Left ventricle myocardium superior (tissue), 1 donor: ENCODE measurements around the gene HOXA13. TPM values are rescaled to one million over a fixed set of nuclear protein-coding genes. Genes with fewer than 3 reads are reported as not detected.

Source experiments
- ATAC-seq: fragments of 200-7000 bp; cut with Tn5 transposase; one replicate; pipeline ENCODE4 v1.9.1; 2020; ENCODE audit warnings: mild to moderate bottlenecking, moderate library complexity
- DNase-seq: peaks from one replicate; pipeline ENCODE4 v3.0.0-alpha.2; 2020
- intact Hi-C: fragments of 100-400 bp; cut with micrococcal nuclease; formaldehyde crosslinking; loops from one replicate; pipeline ENCODE4 v1.11.0; 2022
- total RNA-seq: library from RNA; stranded (reverse); fragmentation: NEBNext Ultra II Directional; extraction: Animal tissue kit (Norgen Biotek cat#: 25700); gene quantifications from one replicate; pipeline ENCODE4 v1.2.1, GENCODE V29; 2021
- donor health status: DM: no; HTN: yes; CAD: no; lungs with severe emphysema.

The HOXA13 gene
- total RNA-seq, 1 donor from 2014 or later, result not detected

DNA sequence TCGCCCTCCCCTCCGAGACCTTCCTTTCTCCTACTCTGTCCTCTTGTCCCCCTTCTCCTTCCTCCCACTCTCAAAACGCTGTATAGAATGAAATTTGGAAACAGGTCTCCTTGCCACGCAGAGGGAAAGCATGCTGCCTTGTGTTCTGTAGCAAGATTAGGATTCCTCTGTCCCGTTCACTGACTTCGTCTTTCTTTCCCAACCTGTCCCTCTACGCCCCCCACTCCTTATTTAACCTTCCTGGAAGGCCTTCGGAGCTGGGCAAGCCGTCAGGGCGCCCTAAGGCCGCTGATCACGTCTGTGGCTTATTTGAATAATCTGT lies 35.9 kb downstream of the HOXA13 start:
- intact Hi-C loops, result loop anchor here (5.0 to 10.0 kb wide), 2 partner anchors 482 to 789 kb away; no protein-coding TSS in a partner anchor

DNA sequence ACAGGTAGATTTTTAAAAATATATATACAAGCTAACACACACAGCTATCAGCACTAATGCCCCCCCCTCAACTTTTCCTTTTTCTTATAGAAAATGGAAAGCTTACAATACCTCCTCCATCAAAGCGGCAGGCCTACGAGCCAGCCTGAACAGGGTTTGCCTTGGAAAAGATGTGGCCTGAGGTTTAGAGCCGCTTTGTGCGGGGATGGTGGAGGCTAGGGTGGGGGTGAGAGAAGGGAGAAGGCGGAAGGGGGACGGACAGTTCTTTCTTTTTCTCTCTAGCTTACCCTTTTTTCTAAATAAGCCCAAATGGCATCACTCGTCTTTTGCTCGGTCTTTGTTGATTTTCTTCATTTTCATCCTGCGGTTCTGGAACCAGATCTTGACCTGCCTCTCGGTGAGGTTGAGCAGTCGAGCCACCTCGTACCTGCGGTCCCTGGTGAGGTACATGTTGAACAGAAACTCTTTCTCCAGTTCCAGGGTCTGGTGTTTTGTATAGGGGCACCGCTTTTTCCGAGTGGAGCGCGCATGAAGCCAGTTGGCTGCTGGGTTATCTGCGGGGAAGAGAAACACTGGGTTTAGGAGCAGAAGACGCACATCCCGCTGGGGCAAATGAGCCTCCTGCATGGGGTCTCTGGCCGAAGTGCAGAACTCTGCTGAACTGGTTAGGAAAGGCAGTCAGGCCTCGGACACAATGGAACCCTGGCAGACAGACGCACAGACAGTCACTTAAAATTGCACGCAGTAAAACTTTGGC lies 36.4 kb downstream of the HOXA13 start:
- intact Hi-C loops, result loop anchor here (5.0 to 10.0 kb wide), 2 partner anchors 481 to 789 kb away; no protein-coding TSS in a partner anchor
- DNase-seq (peak; percentile 7), ATAC-seq (no peak)

More for the DNA sequence above, 35.9 kb downstream of the HOXA13 start:
- DNase-seq (no peak), ATAC-seq (no peak)

DNA sequence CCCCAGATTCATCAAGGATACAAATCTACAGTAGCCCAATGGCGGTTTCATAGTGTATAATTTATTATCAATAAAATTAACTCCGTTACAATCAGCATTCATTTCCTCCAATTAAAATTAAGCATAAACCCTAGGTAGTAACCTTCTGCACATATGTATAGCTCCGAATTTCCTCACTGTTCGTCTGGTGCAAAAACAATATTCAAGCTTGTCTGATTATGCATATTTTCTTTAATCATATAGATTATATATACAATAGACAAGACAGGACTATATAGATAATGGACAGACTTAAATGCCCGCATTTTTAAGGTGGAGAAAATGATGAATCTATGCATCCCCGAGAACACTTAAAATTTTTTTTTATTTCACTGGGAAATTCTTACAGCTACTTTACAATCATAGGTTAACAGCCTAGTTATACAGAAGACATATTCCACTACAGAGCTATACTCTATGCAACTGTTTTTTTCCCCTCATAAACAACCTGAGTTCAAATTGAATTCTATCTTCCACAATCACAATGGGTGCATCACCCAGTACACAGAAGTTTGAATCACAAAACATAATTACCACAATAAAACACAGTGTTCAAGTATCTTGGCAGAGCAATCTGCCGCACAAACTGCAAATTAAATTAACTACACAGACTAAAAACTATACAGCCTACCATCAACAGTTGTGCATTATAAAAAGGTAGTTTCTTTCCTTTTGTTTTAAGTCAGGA lies 37.2 kb downstream of the HOXA13 start:
- ATAC-seq (no peak), DNase-seq (no peak)
- intact Hi-C loops, result loop anchor here (5.0 to 10.0 kb wide), 2 partner anchors 480 to 788 kb away; no protein-coding TSS in a partner anchor

DNA sequence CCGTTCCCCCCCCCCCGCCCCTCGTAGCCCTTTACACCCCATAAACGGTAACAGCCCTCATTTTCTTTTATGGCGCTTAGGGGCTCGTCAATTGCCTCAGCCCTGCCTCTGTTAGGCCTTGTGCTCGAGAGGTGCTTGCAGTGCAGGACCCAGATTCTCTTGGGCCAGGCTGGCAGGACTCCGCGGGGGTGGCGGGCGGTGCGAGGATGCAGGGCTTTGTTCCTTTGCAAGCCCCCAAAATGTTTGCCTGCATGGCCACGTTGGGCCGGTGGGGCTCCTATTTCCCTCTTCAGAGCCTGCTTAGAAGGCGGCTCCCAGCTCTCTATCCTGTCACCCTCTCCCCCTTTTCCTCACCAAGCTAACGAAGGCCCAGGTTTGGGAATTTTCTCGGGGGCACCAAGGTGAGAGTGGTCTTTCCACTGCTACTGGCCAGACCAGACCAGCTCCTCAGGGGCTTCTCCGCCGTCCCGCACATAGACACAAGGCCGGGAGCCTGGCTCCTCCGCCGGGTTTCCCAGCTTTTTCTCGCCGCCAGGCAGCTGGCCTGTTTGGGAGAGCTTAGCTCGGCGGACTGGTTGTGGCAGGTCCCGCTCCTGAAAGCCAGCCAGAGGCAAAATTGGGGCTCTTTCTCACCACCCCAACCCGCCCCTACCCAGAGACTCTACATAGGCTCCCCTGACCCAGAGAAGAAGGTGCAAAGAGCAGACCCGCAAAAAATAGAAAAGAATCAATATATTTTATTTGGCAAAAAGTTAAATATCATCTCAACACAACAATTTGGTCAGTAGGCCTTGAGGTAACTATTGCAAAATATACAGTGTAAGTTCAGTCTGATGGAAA lies 38.0 kb downstream of the HOXA13 start:
- intact Hi-C loops, result loop anchor here (5.0 to 10.0 kb wide), 2 partner anchors 480 to 787 kb away; no protein-coding TSS in a partner anchor
- DNase-seq (peak; percentile 24), ATAC-seq (no peak)

DNA sequence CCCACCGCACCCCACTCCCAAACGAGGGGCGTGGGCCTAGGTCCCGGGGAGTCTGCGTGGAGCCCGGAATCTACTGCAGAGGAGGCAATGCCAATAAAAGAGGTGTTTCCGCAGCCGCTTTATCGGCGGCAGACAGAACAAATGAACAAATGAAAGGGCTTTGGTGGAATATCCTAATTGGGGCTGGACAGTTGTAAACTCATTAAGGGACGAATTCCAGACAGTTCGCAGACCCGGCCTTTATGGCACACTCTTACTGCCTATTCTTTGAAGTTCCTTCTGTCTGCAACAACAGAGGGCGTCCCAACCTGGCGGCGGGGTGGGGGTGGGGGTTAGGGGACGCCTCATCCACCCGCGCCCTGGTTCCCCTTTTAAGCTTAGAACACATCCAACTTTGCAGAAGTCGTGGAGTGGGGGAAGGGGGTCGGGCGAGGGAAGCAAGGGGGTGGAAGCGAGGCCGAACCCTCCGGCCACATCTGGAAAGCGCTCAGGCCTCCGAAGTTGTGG lies 38.6 kb downstream of the HOXA13 start:
- ATAC-seq, result peak; percentile 49
- intact Hi-C loops, result loop anchor here (5.0 to 10.0 kb wide), 2 partner anchors 479 to 786 kb away; no protein-coding TSS in a partner anchor
- DNase-seq, result peak; percentile 50

DNA sequence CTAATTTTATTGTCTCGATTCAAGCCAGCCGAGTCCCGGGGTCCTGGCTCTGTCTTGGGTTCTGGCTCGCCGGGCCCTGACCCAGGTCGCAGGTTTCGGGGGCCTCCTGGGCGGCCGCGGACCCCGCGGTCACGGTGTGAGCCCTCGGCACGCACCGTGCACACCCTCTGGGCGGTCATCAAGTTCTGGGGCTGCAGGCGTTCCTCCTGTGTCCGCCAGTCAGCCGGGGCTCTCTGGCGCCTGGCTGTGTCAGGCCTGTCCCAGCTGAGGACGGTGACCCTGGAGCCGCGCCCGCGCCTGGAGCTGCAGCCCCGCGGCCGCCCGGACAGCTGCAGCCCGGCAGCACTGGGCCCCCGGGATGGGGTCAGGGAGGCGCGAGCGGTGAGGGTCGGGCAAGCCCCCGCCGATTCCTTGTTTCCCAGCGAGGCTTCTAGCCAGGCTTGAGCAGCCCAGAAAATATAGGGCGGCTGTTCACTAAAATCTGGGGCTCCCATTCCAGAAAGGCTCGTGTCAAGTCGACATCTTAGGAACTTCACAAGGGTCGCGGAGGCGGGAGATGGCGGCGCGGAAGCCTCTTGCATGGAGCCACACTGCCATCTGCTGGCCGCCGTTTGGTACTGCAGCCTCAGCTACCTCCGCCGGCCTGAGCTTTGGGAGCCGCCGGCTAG lies 39.2 kb downstream of the HOXA13 start:
- intact Hi-C loops, result loop anchor here (5.0 to 10.0 kb wide), 2 partner anchors 478 to 786 kb away; no protein-coding TSS in a partner anchor
- peak; percentile 89 for DNase-seq
- ATAC-seq, result peak; percentile 89

DNA sequence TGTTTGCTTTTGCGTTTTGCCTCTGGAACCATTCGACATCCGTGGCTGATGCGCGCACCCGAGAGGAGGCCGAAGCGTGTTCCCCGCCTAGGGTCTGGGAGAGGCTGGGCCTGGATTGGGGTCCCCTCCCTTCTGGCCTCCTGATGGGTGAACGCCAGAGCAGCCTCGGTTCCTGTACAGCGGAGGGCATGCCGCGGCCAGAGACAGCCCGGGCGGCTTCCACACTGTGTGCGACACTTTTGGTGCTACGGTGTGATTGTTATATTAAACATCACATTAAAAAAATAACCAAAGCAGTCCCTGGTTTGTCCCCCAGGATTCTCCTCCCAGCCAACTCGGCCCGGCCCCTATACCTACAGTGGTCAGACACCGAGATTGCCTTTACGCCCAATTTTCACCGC lies 39.7 kb downstream of the HOXA13 start:
- intact Hi-C loops, result loop anchor here (5.0 to 10.0 kb wide), 2 partner anchors 478 to 785 kb away; no protein-coding TSS in a partner anchor
- DNase-seq (peak; percentile 26), ATAC-seq (no peak)

DNA sequence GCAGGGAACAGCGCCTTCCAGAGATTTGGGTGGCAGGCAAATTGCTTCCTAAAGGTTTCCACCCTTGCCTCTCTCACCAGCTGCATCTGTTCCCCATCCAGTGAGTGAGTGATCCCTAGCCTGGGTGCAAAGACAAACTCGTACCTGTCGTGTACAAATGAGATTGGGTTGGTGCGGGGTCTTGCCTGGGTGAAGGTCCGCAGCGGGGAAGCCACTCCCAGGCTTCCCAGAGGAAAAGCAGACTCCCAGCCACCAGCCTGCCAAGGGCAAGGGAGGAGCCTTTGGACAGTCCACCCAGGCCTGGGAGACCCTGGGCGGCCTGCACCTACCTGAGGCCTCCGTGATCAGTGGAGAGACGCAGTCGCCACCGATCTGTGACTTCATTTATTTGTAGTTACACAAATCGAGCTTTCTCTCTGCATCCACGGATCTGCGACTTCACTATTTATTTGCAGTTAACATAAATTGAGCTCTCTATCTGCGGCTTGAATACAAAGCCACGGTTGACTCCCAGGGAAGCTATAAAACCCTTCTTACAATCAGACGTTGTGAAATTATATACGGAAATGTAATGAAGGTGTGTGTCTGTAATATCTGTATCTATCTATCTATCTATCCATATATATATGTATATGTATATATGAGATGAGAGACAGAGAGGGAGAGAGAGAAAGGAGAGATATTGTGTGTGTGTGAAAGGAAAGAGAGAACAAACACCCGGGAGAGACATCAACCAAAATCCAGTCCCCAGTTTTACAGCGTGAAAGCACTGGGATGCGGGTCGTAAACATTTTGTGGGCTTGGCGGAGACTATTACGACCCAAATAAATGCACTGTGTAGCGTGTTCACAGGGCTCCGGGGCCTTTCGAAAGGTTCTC lies 40.4 kb downstream of the HOXA13 start:
- ATAC-seq (no peak), DNase-seq (peak; percentile 24)
- intact Hi-C loops, result loop anchor here (5.0 to 10.0 kb wide), 2 partner anchors 477 to 785 kb away; no protein-coding TSS in a partner anchor

DNA sequence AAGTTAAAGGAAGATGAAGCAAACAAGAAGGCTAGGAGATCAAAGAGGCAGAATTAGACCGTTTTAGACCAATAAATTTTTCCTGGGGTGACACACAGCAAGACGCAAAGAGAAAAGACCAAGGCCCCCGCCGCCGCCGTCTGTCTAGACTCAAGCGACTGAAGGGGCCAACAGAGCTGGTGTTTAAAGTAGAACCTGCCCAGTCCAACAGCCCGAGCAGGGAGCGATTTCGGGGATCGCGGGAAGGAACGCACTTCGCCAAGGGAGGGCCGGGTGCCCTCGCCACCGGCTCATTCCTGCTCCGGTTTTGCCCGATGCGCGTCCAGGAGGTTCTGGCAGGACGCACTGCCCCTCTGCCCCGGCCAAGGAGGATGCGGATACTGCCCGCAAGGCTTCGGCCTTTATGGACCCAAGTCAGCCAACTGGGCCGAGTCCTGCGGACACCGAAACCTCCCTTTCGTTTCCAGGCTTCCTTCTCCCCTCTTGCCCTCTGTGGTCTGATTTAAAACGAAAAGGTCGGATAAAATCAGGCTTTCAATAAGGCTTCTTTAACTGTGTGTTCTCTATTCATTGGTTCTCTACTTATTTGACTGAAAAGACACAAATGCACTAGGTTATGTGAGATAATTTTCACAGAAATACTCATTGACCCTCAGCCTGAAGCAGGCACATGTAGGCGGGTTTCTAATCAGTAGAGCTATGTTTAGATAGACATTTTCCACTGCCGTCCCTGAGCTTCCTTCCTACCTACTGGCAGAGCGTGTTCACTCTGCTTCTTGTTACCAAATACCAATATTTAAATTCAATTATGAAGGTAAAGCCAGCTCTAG lies 41.2 kb downstream of the HOXA13 start:
- intact Hi-C loops, result no loop called here

DNA sequence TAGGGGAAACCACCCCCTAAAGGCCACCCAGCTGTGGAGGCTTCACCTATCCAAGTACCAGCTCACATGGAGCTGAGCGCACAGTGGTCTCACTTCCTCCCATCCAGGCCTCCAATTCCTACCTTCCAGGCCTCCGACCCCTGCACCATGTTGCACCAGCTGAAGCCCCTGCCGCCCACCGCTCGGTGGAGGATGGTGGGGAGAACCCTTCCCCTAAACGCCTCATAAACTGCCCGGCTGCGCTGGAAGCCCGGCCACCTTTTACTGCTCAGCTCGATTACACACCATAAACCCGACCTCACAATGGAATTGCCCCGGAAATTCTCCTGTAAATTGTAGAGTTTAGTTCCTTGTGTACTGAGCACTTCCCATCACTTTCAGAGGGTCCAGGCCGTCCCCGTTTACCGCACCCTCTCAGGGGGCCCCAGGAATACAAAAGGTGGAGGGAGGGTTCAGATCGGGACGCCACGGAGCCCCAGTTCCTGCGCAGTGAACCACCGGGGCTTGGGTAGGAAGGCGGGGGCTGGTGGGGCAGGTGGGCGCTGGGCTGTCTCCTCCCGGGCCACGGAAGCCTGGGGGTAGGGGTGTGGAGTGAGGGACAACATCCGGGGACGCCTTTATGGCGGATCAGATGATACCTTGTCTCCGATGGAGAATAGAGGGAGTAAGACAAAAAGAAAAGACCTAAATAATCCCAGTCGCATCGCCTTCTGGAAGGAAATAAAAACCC lies 42.0 kb downstream of the HOXA13 start:
- ATAC-seq, result no peak
- DNase-seq, result no peak
- intact Hi-C loops, result no loop called here

More for the DNA sequence above, 41.2 kb downstream of the HOXA13 start:
- DNase-seq (no peak), ATAC-seq (no peak)

DNA sequence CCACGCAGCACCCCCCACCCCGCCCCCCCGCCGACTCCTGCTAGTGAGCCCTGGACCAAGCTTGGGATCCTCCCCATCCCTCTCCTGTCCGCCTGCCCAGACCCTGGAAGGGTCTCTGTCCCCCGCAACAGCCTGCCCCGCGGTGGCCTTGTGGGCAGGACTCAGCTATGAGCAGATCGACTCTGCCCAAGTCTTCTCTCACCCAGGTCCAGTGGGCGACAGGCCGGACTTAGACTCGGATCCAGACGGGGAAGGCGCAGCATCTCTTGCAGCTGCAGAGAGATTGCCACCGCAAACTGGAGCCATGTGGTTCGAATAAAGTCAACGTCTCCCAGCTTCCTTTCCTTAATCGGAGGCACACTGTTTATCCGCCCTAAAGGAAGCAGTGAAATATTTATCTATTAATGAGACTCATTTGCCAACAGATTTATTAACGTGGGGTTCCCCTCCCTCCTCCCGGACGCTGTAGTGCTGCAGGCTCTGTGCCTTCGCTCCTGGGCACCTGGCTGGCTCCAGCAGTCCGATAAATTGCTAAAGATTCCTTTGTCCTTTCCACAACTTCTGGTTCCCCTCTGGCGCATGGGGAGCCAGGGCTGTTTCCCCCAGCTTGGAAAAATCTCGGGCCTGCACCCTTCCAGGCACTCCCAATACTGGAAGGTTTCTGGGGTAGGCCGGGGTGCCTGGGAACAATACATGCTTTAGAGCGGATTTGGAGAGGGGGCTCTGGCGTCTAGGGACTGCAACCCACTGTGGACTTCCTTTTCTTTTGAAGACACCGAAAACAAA lies 42.8 kb downstream of the HOXA13 start:
- DNase-seq (no peak), ATAC-seq (no peak)
- intact Hi-C loops, result no loop called here

DNA sequence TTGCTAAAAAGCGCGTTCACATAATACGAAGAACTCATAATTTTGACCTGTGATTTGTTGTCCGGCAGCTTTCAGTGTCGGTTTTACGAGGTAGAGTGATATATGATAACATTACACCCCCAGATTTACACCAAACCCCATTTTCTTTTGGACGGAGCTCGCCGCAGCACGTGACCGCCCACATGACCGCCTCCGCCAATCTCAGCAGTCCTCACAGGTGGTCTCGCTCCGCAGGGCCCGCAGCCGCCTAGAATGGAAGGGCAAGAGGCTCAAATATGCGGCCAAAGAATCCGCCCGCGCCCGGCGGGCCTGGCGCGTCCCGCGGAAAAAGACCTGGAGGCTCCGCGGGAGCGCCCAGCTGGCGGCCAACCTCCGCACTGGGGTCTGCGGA lies 43.4 kb downstream of the HOXA13 start, which contains the start of gene HOXA7:
HOXA7 (minus strand) TSS at position 168 of the 391 bp plus-strand sequence; CDS start at position 38, 130 bp downstream.
- intact Hi-C loops, result no loop called here
- DNase-seq (peak; percentile 21), ATAC-seq (no peak)

DNA sequence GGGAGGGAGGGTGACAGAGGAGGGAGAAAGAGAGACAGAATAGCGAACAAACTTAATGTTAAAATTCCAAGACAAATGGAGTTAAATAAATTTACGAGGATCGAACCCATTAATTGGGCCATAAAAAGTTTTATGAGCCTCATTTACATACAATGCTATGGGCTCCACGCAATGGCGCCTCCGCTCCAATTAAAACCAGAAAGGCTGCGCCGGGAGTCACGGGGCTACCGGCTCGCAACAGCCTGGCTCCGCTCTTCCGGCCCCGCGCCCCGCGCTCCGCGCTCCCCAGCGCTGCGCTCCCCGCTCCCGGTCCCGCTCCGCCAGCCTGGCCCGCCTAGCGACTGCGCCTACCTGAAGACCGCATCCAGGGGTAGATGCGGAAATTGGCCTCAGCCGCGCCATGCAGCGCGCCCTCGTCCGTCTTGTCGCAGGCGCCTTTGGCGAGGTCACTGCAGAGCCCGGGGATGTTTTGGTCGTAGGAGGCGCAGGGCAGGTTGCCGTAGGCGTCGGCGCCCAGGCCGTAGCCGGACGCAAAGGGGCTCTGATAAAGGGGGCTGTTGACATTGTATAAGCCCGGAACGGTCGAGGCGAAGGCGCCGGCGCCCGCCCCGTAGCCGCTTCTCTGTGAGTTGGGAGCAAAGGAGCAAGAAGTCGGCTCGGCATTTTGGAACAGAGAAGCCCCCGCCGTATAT lies 43.9 kb downstream of the HOXA13 start:
- ATAC-seq, result no peak
- peak; percentile 7 for DNase-seq
- intact Hi-C loops, result no loop called here
